Ovary (tissue), 9 donors: Measurements from ENCODE around the gene USF2. TPM values are rescaled to one million over a fixed set of nuclear protein-coding genes. Genes with fewer than 3 reads are reported as not detected.

Experiments used
- DNase-seq, 5 donors: peaks; one replicate each; pipeline ENCODE4 v3.0.0-alpha.2; 2019 to 2020
- H3K27ac ChIP-seq, 2 donors: fragments of 200-600 bp; one replicate each; pipeline versions ENCODE4 v1.5.1 to v1.8.0; 2019 to 2022
- H3K27me3 ChIP-seq: fragments of 200-600 bp; one replicate; pipeline ENCODE4 v1.8.0; 2022
- H3K36me3 ChIP-seq: fragments of 200-600 bp; sonication (generic); one replicate; pipeline ENCODE4 v1.5.1; 2019
- H3K4me1 ChIP-seq: one replicate; pipeline ENCODE4 v1.8.1; 2013; ENCODE audit warnings: mild to moderate bottlenecking, moderate library complexity; ENCODE audit not compliant: insufficient read depth
- H3K4me3 ChIP-seq: fragments of 200-600 bp; sonication (generic); one replicate; pipeline ENCODE4 v1.5.1; 2017
- H3K9me3 ChIP-seq, 2 donors: fragments of 200-600 bp in 1 of 2; sonication (generic) in 1 of 2; one replicate each; pipeline versions ENCODE4 v1.5.1 to v1.8.1; 2013 to 2019; ENCODE audit warnings: mild to moderate bottlenecking in 1 of 2, moderate library complexity in 1 of 2
- CTCF ChIP-seq, 3 donors: fragments of 450-650 bp in 2 of 3; fragments of 200-600 bp in 1 of 3; IDR thresholded peaks; one replicate each; pipeline versions ENCODE4 v1.5.1 to v1.8.0; 2016 to 2022; ENCODE audit warnings: antibody characterized with exemption in 3 of 3, mild to moderate bottlenecking in 1 of 3
- EP300 ChIP-seq: sonication (generic); formaldehyde crosslinking; IDR thresholded peaks from one replicate; pipeline ENCODE4 v1.6.1; 2017; ENCODE audit warnings: antibody characterized with exemption
- POLR2A ChIP-seq: fragments of 450-650 bp; IDR thresholded peaks from one replicate; pipeline ENCODE4 v1.6.1; 2017; ENCODE audit warnings: antibody characterized with exemption, mild to moderate bottlenecking, moderate library complexity
- WGBS, 3 donors: extraction: QIAGEN DNeasy Blood & Tissue Kit in 1 of 3; methylation state at CpG; one replicate each; pipeline versions ENCODE4 v1.1.5 to v1.1.7; 2013 to 2017; 5-methylcytosine and 5-hydroxymethylcytosine counted together
- intact Hi-C, 4 donors: fragments of 100-400 bp; cut with DNase I; formaldehyde crosslinking; loops; one replicate each; pipeline versions ENCODE4 v1.11.0 to v1.15.1; 2022 to 2023
- polyA plus RNA-seq, 2 donors: library from polyadenylated mRNA; stranded (reverse); fragments of 200-250 nt in 1 of 2; fragments of 350-450 nt in 1 of 2; fragmentation: Illumina TruSeq in 1 of 2; extraction: RNeasy Lipid Tissue Mini Kit (QIAGEN cat#74804) in 1 of 2; gene quantifications; one replicate each; pipeline ENCODE4 v1.2.3, GENCODE V29; 2013 to 2014
- total RNA-seq, 7 donors: library from RNA; depleted of rRNA in 2 of 7; stranded (reverse); fragments of >200 nt in 2 of 7; fragmentation: NEBNext Ultra II Directional in 3 of 7; extraction: Animal tissue kit (Norgen Biotek cat#: 25700) in 3 of 7; gene quantifications; one replicate each; pipeline versions ENCODE4 v1.1.0 to v1.2.4, GENCODE V29; 2016 to 2023
- donor health status: DM: no; HTN: no; CAD: no; lungs with moderate emphysema.
- donor health status: DM: no; HTN: no; CAD: no.
- donor health status: Bipolar disorder and iron deficiency.
- donor health status: DM: yes; HTN: yes; CAD: no.
- donor health status: DM: no; HTN: no; CAD: no.
- donor health status: DM: yes; HTN: yes; CAD: no.

Gene USF2
- total and polyA plus RNA-seq, 9 donors = 105 to 218 (median 159) TPM

- Histone ChIP-seq H3K4me1 (peaks cover 3% of the 10 kb centered on the region), H3K9me3 (no peaks in the 10 kb centered on the region), H3K4me3 (no peak overlapping the region), H3K27ac (peak overlapping the region in 1 of 2 donors; percentile 31), H3K27me3 (no peaks in the 10 kb centered on the region), H3K36me3 (no peaks in the 10 kb centered on the region)
- no peak for TF ChIP-seq POLR2A
- no peak for TF ChIP-seq CTCF (IDR thresholded peaks at IDR 0.05)
- no peak for TF ChIP-seq EP300
- 73 to 81% (median 76%) methylated on average over 14 of the region's 14 CpGs for WGBS, 3 donors
- intact Hi-C loops = loop anchor here in 3 of 4 donors (5.0 to 10.0 kb wide), 6 partner anchors 34 to 219 kb away; partner anchors contain the start of genes FFAR1 (in 2 of the 3) and KRTDAP (in 1 of the 3)
- no peak for DNase-seq
These were observed 5.0 kb downstream of the USF2 start for GRCh38 chr19:35273686-35274259.

- Histone ChIP-seq H3K4me1 (peaks cover 7% of the 10 kb centered on the region), H3K9me3 (no peaks in the 10 kb centered on the region), H3K27ac (no peak overlapping the region), H3K27me3 (no peaks in the 10 kb centered on the region), H3K36me3 (no peaks in the 10 kb centered on the region), H3K4me3 (no peak overlapping the region)
- DNase-seq = no peak
- TF ChIP-seq EP300 (no peak), CTCF (IDR thresholded peaks at IDR 0.05) (no peak), POLR2A (no peak)
- intact Hi-C loops = loop anchor here in 3 of 4 donors (5.0 to 10.0 kb wide), 6 partner anchors 33 to 218 kb away; partner anchors contain the start of genes FFAR1 (in 2 of the 3) and KRTDAP (in 1 of the 3)
- WGBS, 3 donors = 88 to 91% (median 90%) methylated on average over 5 of the region's 5 CpGs
These were observed 5.6 kb downstream of the USF2 start for GRCh38 chr19:35274323-35274722.

GRCh38 chr19:35276706-35277281 is 8.0 kb downstream of the USF2 start:
- WGBS, 3 donors = 90 to 91% (median 91%) methylated on average over 28 of the region's 28 CpGs
- no peak for DNase-seq
- Histone ChIP-seq H3K27ac (peak overlapping the region in 1 of 2 donors; percentile 87), H3K9me3 (no peaks in the 10 kb centered on the region), H3K36me3 (no peaks in the 10 kb centered on the region), H3K4me1 (peaks cover 21% of the 10 kb centered on the region), H3K27me3 (no peaks in the 10 kb centered on the region), H3K4me3 (no peak overlapping the region)
- TF ChIP-seq CTCF (IDR thresholded peaks at IDR 0.05) = no peak
- no peak for TF ChIP-seq POLR2A
- no peak for TF ChIP-seq EP300
- intact Hi-C loops = loop anchor here in 1 of 4 donors (10.0 kb wide), 1 partner anchor 68 kb away; the partner anchor contains the start of gene FFAR1

- 14 to 47% (median 22%) methylated on average over 41 to 45 of the region's 45 CpGs for WGBS, 3 donors
- TF ChIP-seq POLR2A (no peak), CTCF (IDR thresholded peaks at IDR 0.05) (no peak), EP300 (no peak)
- intact Hi-C loops = loop anchor here in 2 of 4 donors (2.0 to 10.0 kb wide), 2 partner anchors 28 to 66 kb away; partner anchors contain the start of gene FFAR1 (in 1 of the 2)
- Histone ChIP-seq H3K4me3 (no peak overlapping the region), H3K36me3 (no peaks in the 10 kb centered on the region), H3K4me1 (peaks cover 19% of the 10 kb centered on the region), H3K27me3 (no peaks in the 10 kb centered on the region), H3K9me3 (no peaks in the 10 kb centered on the region), H3K27ac (peak overlapping the region; percentile 44 to 87)
- peak; percentile 72 to 87 (median 84) for DNase-seq
These were observed 10.0 kb downstream of the USF2 start for GRCh38 chr19:35278578-35279284.
